ENCODE results near the gene MTFP1.

DNA sequence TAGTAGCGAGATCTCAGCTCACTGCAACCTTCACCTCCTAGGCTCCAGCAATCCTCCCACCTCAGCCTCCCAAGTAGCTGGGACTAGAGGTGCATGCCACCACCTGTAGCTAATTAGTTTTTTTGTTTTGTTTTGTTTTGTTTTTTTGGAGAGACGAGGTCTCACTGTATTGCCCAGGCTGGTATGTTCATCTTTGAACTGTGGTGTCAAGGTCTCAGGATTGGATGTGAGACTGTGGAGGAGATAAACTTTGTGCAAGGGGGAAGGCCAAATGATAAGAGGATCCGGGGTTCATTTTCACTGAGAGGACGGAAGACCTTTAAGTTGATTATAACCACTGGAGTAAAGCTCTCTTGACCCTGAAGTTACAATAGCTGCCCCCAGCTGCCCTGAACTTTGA is 19.8 kb upstream of the MTFP1 start:
- TF ChIP-seq, protein P1, sequence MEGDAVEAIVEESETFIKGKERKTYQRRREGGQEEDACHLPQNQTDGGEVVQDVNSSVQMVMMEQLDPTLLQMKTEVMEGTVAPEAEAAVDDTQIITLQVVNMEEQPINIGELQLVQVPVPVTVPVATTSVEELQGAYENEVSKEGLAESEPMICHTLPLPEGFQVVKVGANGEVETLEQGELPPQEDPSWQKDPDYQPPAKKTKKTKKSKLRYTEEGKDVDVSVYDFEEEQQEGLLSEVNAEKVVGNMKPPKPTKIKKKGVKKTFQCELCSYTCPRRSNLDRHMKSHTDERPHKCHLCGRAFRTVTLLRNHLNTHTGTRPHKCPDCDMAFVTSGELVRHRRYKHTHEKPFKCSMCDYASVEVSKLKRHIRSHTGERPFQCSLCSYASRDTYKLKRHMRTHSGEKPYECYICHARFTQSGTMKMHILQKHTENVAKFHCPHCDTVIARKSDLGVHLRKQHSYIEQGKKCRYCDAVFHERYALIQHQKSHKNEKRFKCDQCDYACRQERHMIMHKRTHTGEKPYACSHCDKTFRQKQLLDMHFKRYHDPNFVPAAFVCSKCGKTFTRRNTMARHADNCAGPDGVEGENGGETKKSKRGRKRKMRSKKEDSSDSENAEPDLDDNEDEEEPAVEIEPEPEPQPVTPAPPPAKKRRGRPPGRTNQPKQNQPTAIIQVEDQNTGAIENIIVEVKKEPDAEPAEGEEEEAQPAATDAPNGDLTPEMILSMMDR (IDR thresholded peaks at IDR 0.05; ENCODE audit: low read length): no peak
- no peak for TF ChIP-seq EZH2 (IDR thresholded peaks at IDR 0.05; ENCODE audit: borderline replicate concordance, low read length)

Data from OCI-LY1 (cell line).